Measurements from ENCODE around the gene SRM.

DNA sequence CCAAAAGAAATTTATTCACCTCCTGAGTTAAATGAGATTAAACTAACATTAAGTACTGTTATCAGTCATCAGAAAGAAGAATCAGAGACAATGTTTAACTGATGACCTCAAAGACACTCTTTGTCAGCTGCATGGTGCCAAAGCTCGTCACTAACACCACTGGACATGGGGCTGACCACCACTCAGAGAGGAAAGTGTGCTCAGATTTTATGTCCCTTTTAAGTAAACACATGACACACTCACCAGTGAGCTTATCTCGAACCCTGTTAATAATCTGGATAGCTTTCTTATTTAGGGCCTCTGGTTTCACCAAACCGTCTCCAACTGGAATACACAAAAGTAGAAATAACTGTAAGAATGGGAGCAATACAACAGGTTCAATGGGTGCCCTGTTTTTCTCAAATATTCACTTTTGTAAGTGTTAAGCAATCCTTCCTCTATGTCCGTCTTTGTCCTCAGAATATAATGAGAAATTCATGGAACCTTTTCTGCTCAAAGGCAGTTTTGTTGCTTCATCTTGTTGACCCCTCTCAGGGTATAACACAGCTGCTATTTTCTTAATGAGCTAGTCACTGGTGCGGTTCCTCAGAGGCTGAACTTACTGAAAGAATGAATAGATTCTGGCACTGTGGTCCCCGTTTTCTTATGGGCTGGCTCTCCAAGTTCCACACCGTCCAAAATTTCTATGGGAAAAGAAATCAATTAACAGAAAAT, 49.4 kb upstream of the SRM start:
- TF ChIP-seq POLR2AphosphoS5 (IDR thresholded peaks at IDR 0.05; ENCODE audit: low read depth) = no peak
- TF ChIP-seq SPI1 (IDR thresholded peaks at IDR 0.05; ENCODE audit: borderline replicate concordance, low read depth) = no peak
- TF ChIP-seq, protein P1, sequence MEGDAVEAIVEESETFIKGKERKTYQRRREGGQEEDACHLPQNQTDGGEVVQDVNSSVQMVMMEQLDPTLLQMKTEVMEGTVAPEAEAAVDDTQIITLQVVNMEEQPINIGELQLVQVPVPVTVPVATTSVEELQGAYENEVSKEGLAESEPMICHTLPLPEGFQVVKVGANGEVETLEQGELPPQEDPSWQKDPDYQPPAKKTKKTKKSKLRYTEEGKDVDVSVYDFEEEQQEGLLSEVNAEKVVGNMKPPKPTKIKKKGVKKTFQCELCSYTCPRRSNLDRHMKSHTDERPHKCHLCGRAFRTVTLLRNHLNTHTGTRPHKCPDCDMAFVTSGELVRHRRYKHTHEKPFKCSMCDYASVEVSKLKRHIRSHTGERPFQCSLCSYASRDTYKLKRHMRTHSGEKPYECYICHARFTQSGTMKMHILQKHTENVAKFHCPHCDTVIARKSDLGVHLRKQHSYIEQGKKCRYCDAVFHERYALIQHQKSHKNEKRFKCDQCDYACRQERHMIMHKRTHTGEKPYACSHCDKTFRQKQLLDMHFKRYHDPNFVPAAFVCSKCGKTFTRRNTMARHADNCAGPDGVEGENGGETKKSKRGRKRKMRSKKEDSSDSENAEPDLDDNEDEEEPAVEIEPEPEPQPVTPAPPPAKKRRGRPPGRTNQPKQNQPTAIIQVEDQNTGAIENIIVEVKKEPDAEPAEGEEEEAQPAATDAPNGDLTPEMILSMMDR (IDR thresholded peaks at IDR 0.05; ENCODE audit: insufficient read depth, low read length) = no peak
- no peak for TF ChIP-seq GABPA (IDR thresholded peaks at IDR 0.05; ENCODE audit: low read depth)
